Measurements from ENCODE around the gene BCO2. TPM values are rescaled to one million over a fixed set of nuclear protein-coding genes. Genes with fewer than 3 reads are reported as not detected.

The BCO2 gene
- total and polyA plus RNA-seq, 4 donors, result 0.70 to 190 (median 78.8) TPM

DNA sequence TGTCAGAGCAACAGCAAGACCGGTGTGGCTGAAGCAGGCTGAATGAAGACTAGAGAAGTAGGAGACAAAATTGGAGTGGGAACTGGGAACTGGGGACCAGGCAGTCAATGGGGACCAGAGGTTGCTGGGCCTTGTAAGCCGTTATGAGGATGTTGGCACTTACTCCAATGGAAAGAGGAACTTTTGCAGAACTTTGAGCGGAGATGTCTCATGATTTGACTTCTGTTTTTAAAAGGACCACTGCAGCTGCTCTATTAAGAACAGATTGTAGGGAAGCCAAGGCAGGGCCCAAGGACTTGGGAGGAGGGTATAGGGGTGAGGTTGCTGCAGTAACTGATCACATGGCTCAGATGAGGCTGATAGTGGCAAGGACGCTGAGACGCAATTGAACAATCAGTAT is 45.7 kb upstream of the BCO2 start:
- 85% methylated on average over 5 of the region's 5 CpGs for WGBS
- no peak overlapping the region for H3K27ac ChIP-seq (ENCODE audit: low read depth in 1 of 2, low read length in 2 of 2)
- H3K4me1 ChIP-seq (ENCODE audit: control insufficient read depth in 4 of 4, insufficient read depth in 4 of 4, low read length in 3 of 4), result peaks cover 0 to 2% (median 0%) of the 10 kb centered on the region in 4 donors
- H3K9ac ChIP-seq (ENCODE audit: low read depth in 1 of 2, low read length in 2 of 2), result no peak overlapping the region
- H3K27me3 ChIP-seq (ENCODE audit: control insufficient read depth in 4 of 4, insufficient read depth in 4 of 4, low read length in 3 of 4), result no peaks in the 10 kb centered on the region
- H3K36me3 ChIP-seq (ENCODE audit: control insufficient read depth in 4 of 4, insufficient read depth in 3 of 4, low read depth in 1 of 4, low read length in 3 of 4), result no peaks in the 10 kb centered on the region
- TF ChIP-seq RXRA (IDR thresholded peaks at IDR 0.05) (no peak), SP1 (IDR thresholded peaks at IDR 0.05) (no peak), RAD21 (IDR thresholded peaks at IDR 0.05) (no peak), NR2F2 (IDR thresholded peaks at IDR 0.05) (no peak), GABPA (IDR thresholded peaks at IDR 0.05 in 1 of 2, conservative IDR thresholded peaks at IDR 0.05 in 1 of 2) (no peak), HNF4G (IDR thresholded peaks at IDR 0.05) (no peak), FOXA1 (IDR thresholded peaks at IDR 0.05) (no peak), TAF1 (conservative IDR thresholded peaks at IDR 0.05) (no peak)
- TF ChIP-seq, protein P1, sequence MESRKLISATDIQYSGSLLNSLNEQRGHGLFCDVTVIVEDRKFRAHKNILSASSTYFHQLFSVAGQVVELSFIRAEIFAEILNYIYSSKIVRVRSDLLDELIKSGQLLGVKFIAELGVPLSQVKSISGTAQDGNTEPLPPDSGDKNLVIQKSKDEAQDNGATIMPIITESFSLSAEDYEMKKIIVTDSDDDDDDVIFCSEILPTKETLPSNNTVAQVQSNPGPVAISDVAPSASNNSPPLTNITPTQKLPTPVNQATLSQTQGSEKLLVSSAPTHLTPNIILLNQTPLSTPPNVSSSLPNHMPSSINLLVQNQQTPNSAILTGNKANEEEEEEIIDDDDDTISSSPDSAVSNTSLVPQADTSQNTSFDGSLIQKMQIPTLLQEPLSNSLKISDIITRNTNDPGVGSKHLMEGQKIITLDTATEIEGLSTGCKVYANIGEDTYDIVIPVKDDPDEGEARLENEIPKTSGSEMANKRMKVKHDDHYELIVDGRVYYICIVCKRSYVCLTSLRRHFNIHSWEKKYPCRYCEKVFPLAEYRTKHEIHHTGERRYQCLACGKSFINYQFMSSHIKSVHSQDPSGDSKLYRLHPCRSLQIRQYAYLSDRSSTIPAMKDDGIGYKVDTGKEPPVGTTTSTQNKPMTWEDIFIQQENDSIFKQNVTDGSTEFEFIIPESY (IDR thresholded peaks at IDR 0.05), result no peak
- TF ChIP-seq, protein P2, sequence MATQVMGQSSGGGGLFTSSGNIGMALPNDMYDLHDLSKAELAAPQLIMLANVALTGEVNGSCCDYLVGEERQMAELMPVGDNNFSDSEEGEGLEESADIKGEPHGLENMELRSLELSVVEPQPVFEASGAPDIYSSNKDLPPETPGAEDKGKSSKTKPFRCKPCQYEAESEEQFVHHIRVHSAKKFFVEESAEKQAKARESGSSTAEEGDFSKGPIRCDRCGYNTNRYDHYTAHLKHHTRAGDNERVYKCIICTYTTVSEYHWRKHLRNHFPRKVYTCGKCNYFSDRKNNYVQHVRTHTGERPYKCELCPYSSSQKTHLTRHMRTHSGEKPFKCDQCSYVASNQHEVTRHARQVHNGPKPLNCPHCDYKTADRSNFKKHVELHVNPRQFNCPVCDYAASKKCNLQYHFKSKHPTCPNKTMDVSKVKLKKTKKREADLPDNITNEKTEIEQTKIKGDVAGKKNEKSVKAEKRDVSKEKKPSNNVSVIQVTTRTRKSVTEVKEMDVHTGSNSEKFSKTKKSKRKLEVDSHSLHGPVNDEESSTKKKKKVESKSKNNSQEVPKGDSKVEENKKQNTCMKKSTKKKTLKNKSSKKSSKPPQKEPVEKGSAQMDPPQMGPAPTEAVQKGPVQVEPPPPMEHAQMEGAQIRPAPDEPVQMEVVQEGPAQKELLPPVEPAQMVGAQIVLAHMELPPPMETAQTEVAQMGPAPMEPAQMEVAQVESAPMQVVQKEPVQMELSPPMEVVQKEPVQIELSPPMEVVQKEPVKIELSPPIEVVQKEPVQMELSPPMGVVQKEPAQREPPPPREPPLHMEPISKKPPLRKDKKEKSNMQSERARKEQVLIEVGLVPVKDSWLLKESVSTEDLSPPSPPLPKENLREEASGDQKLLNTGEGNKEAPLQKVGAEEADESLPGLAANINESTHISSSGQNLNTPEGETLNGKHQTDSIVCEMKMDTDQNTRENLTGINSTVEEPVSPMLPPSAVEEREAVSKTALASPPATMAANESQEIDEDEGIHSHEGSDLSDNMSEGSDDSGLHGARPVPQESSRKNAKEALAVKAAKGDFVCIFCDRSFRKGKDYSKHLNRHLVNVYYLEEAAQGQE (IDR thresholded peaks at IDR 0.05), result no peak
- H3K9me3 ChIP-seq (ENCODE audit: control insufficient read depth in 4 of 4, low read length in 3 of 4), result no peaks in the 10 kb centered on the region
- H3K4me3 ChIP-seq (ENCODE audit: low read depth in 1 of 3, low read length in 3 of 3), result no peak overlapping the region
- DNase-seq (ENCODE audit: low spot score), result no peak

DNA sequence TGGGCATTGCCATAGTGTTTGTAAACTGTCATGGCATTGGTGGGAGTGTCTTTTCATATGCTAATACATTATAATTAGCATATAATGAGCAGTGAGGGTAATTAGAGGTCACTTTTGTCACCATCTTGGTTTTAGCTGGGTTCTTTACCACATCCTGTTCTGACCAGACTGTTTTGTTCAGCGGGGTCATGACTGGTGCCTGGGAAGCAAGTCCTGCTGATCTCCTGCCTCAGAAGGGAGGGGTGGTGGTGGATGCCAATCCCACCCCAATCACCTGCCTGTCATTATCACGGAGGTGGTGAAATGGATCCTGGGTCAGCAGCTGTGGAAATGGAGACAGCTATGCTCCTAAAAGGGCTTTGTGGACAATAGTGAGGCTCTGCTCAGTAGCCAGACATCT is 42.6 kb upstream of the BCO2 start:
- Histone ChIP-seq H3K27ac (ENCODE audit: low read depth in 1 of 2, low read length in 2 of 2) (no peak overlapping the region), H3K4me3 (ENCODE audit: low read depth in 1 of 3, low read length in 3 of 3) (no peak overlapping the region), H3K9ac (ENCODE audit: low read depth in 1 of 2, low read length in 2 of 2) (no peak overlapping the region), H3K36me3 (ENCODE audit: control insufficient read depth in 4 of 4, insufficient read depth in 3 of 4, low read depth in 1 of 4, low read length in 3 of 4) (no peaks in the 10 kb centered on the region), H3K9me3 (ENCODE audit: control insufficient read depth in 4 of 4, low read length in 3 of 4) (no peaks in the 10 kb centered on the region), H3K27me3 (ENCODE audit: control insufficient read depth in 4 of 4, insufficient read depth in 4 of 4, low read length in 3 of 4) (no peaks in the 10 kb centered on the region), H3K4me1 (ENCODE audit: control insufficient read depth in 4 of 4, insufficient read depth in 4 of 4, low read length in 3 of 4) (peaks cover 0 to 2% (median 0%) of the 10 kb centered on the region in 4 donors)
- TF ChIP-seq FOXA2 (IDR thresholded peaks at IDR 0.05) (no peak), RXRA (IDR thresholded peaks at IDR 0.05) (no peak), NR2F2 (IDR thresholded peaks at IDR 0.05) (no peak), YY1 (IDR thresholded peaks at IDR 0.05) (no peak), SP1 (IDR thresholded peaks at IDR 0.05) (no peak), GABPA (IDR thresholded peaks at IDR 0.05 in 1 of 2, conservative IDR thresholded peaks at IDR 0.05 in 1 of 2) (no peak), JUND (IDR thresholded peaks at IDR 0.05) (no peak), FOXA1 (IDR thresholded peaks at IDR 0.05) (no peak), HNF4G (IDR thresholded peaks at IDR 0.05) (no peak)
- TF ChIP-seq, protein P3, sequence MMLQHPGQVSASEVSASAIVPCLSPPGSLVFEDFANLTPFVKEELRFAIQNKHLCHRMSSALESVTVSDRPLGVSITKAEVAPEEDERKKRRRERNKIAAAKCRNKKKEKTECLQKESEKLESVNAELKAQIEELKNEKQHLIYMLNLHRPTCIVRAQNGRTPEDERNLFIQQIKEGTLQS (IDR thresholded peaks at IDR 0.05), result no peak
- TF ChIP-seq, protein P2 (IDR thresholded peaks at IDR 0.05), result no peak
- TF ChIP-seq, protein P4, sequence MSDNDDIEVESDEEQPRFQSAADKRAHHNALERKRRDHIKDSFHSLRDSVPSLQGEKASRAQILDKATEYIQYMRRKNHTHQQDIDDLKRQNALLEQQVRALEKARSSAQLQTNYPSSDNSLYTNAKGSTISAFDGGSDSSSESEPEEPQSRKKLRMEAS (IDR thresholded peaks at IDR 0.05), result no peak
- TF ChIP-seq, protein P5, sequence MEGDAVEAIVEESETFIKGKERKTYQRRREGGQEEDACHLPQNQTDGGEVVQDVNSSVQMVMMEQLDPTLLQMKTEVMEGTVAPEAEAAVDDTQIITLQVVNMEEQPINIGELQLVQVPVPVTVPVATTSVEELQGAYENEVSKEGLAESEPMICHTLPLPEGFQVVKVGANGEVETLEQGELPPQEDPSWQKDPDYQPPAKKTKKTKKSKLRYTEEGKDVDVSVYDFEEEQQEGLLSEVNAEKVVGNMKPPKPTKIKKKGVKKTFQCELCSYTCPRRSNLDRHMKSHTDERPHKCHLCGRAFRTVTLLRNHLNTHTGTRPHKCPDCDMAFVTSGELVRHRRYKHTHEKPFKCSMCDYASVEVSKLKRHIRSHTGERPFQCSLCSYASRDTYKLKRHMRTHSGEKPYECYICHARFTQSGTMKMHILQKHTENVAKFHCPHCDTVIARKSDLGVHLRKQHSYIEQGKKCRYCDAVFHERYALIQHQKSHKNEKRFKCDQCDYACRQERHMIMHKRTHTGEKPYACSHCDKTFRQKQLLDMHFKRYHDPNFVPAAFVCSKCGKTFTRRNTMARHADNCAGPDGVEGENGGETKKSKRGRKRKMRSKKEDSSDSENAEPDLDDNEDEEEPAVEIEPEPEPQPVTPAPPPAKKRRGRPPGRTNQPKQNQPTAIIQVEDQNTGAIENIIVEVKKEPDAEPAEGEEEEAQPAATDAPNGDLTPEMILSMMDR (IDR thresholded peaks at IDR 0.05; ENCODE audit: low read depth, low read length, missing input control), result no peak
- TF ChIP-seq, protein P1 (IDR thresholded peaks at IDR 0.05), result no peak
- 80% methylated on average over 2 of the region's 2 CpGs for WGBS
- no peak for DNase-seq (ENCODE audit: low spot score)
